Ovary (tissue), 9 donors: ENCODE data around the gene MCFD2. TPM values are rescaled to one million over a fixed set of nuclear protein-coding genes. Genes with fewer than 3 reads are reported as not detected.

Experiments
- DNase-seq, 5 donors: peaks; one replicate each; pipeline ENCODE4 v3.0.0-alpha.2; 2019 to 2020
- H3K27ac ChIP-seq, 2 donors: fragments of 200-600 bp; one replicate each; pipeline versions ENCODE4 v1.5.1 to v1.8.0; 2019 to 2022
- H3K27me3 ChIP-seq: fragments of 200-600 bp; one replicate; pipeline ENCODE4 v1.8.0; 2022
- H3K36me3 ChIP-seq: fragments of 200-600 bp; sonication (generic); one replicate; pipeline ENCODE4 v1.5.1; 2019
- H3K4me1 ChIP-seq: one replicate; pipeline ENCODE4 v1.8.1; 2013; ENCODE audit warnings: mild to moderate bottlenecking, moderate library complexity; ENCODE audit not compliant: insufficient read depth
- H3K4me3 ChIP-seq: fragments of 200-600 bp; sonication (generic); one replicate; pipeline ENCODE4 v1.5.1; 2017
- H3K9me3 ChIP-seq, 2 donors: fragments of 200-600 bp in 1 of 2; sonication (generic) in 1 of 2; one replicate each; pipeline versions ENCODE4 v1.5.1 to v1.8.1; 2013 to 2019; ENCODE audit warnings: mild to moderate bottlenecking in 1 of 2, moderate library complexity in 1 of 2
- EP300 ChIP-seq: sonication (generic); formaldehyde crosslinking; IDR thresholded peaks from one replicate; pipeline ENCODE4 v1.6.1; 2017; ENCODE audit warnings: antibody characterized with exemption
- POLR2A ChIP-seq: fragments of 450-650 bp; IDR thresholded peaks from one replicate; pipeline ENCODE4 v1.6.1; 2017; ENCODE audit warnings: antibody characterized with exemption, mild to moderate bottlenecking, moderate library complexity
- WGBS, 3 donors: extraction: QIAGEN DNeasy Blood & Tissue Kit in 1 of 3; methylation state at CpG; one replicate each; pipeline versions ENCODE4 v1.1.5 to v1.1.7; 2013 to 2017; 5-methylcytosine and 5-hydroxymethylcytosine counted together
- intact Hi-C, 4 donors: fragments of 100-400 bp; cut with DNase I; formaldehyde crosslinking; loops; one replicate each; pipeline versions ENCODE4 v1.11.0 to v1.15.1; 2022 to 2023
- polyA plus RNA-seq, 2 donors: library from polyadenylated mRNA; stranded (reverse); fragments of 200-250 nt in 1 of 2; fragments of 350-450 nt in 1 of 2; fragmentation: Illumina TruSeq in 1 of 2; extraction: RNeasy Lipid Tissue Mini Kit (QIAGEN cat#74804) in 1 of 2; gene quantifications; one replicate each; pipeline ENCODE4 v1.2.3, GENCODE V29; 2013 to 2014
- total RNA-seq, 7 donors: library from RNA; depleted of rRNA in 2 of 7; stranded (reverse); fragments of >200 nt in 2 of 7; fragmentation: NEBNext Ultra II Directional in 3 of 7; extraction: Animal tissue kit (Norgen Biotek cat#: 25700) in 3 of 7; gene quantifications; one replicate each; pipeline versions ENCODE4 v1.1.0 to v1.2.4, GENCODE V29; 2016 to 2023
- TF ChIP-seq, protein P1 (sequence below), 3 donors: fragments of 450-650 bp in 2 of 3; fragments of 200-600 bp in 1 of 3; IDR thresholded peaks; one replicate each; pipeline versions ENCODE4 v1.5.1 to v1.8.0; 2016 to 2022; ENCODE audit warnings: antibody characterized with exemption in 3 of 3, mild to moderate bottlenecking in 1 of 3
- donor health status: DM: no; HTN: no; CAD: no; lungs with moderate emphysema.
- donor health status: DM: no; HTN: no; CAD: no.
- donor health status: Bipolar disorder and iron deficiency.
- donor health status: DM: yes; HTN: yes; CAD: no.
- donor health status: DM: no; HTN: no; CAD: no.
- donor health status: DM: yes; HTN: yes; CAD: no.

Gene MCFD2
- total and polyA plus RNA-seq, 9 donors: 62.8 to 176 (median 134) TPM

- intact Hi-C loops: no loop called here
- no peak overlapping the region for H3K4me3 ChIP-seq
- no peaks in the 10 kb centered on the region for H3K4me1 ChIP-seq
- no peak for DNase-seq
- no peaks in the 10 kb centered on the region for H3K9me3 ChIP-seq
- TF ChIP-seq, protein P1, sequence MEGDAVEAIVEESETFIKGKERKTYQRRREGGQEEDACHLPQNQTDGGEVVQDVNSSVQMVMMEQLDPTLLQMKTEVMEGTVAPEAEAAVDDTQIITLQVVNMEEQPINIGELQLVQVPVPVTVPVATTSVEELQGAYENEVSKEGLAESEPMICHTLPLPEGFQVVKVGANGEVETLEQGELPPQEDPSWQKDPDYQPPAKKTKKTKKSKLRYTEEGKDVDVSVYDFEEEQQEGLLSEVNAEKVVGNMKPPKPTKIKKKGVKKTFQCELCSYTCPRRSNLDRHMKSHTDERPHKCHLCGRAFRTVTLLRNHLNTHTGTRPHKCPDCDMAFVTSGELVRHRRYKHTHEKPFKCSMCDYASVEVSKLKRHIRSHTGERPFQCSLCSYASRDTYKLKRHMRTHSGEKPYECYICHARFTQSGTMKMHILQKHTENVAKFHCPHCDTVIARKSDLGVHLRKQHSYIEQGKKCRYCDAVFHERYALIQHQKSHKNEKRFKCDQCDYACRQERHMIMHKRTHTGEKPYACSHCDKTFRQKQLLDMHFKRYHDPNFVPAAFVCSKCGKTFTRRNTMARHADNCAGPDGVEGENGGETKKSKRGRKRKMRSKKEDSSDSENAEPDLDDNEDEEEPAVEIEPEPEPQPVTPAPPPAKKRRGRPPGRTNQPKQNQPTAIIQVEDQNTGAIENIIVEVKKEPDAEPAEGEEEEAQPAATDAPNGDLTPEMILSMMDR (IDR thresholded peaks at IDR 0.05): no peak
- TF ChIP-seq POLR2A: no peak
- no peak for TF ChIP-seq EP300
- H3K27me3 ChIP-seq: no peaks in the 10 kb centered on the region
- WGBS, 3 donors: 73 to 79% (median 76%) methylated on average over 3 of the region's 3 CpGs
- H3K27ac ChIP-seq: no peak overlapping the region
- no peaks in the 10 kb centered on the region for H3K36me3 ChIP-seq
Observed at GRCh38 chr2:46900381-46900780, 15.2 kb downstream of the MCFD2 start.

GRCh38 chr2:46899053-46899452, 16.6 kb downstream of the MCFD2 start:
- no peaks in the 10 kb centered on the region for H3K27me3 ChIP-seq
- H3K9me3 ChIP-seq: no peaks in the 10 kb centered on the region
- TF ChIP-seq, protein P1 (IDR thresholded peaks at IDR 0.05): no peak
- no peak for TF ChIP-seq POLR2A
- TF ChIP-seq EP300: no peak
- 83 to 92% (median 87%) methylated on average over 17 of the region's 17 CpGs for WGBS, 3 donors
- no peak overlapping the region for H3K4me3 ChIP-seq
- no peak for DNase-seq
- intact Hi-C loops: loop anchor here in 1 of 4 donors (10.0 kb wide), 1 partner anchor 904 kb away; no protein-coding TSS in a partner anchor
- no peaks in the 10 kb centered on the region for H3K36me3 ChIP-seq
- no peaks in the 10 kb centered on the region for H3K4me1 ChIP-seq
- no peak overlapping the region for H3K27ac ChIP-seq

DNA sequence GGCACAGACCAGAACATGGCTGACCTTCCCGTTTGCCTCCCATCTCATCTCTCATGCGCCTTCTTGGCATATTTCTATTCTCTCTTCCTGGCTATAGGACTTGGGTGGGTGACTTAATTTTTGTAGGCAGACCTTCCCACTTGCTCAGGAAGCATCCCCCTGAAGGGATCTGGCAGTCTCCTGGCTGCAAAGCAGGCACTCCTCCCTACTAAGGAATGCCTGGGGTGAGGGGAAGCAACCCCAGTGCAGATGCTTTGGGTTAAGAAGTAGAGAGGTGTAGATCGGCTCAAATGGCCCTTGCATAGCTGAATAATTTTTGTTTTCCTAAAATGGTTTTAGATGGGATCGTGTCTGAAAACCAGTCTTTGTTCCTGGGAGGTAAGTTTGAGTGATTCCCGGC, 17.6 kb downstream of the MCFD2 start:
- Histone ChIP-seq H3K4me1 (no peaks in the 10 kb centered on the region), H3K27me3 (no peaks in the 10 kb centered on the region), H3K4me3 (no peak overlapping the region), H3K9me3 (no peaks in the 10 kb centered on the region), H3K27ac (no peak overlapping the region), H3K36me3 (no peaks in the 10 kb centered on the region)
- intact Hi-C loops: loop anchor here in 1 of 4 donors (10.0 kb wide), 1 partner anchor 903 kb away; no protein-coding TSS in a partner anchor
- TF ChIP-seq POLR2A: no peak
- no peak for TF ChIP-seq EP300
- no peak for DNase-seq
- WGBS, 3 donors: 70 to 72% (median 72%) methylated on average over 5 of the region's 5 CpGs

DNA sequence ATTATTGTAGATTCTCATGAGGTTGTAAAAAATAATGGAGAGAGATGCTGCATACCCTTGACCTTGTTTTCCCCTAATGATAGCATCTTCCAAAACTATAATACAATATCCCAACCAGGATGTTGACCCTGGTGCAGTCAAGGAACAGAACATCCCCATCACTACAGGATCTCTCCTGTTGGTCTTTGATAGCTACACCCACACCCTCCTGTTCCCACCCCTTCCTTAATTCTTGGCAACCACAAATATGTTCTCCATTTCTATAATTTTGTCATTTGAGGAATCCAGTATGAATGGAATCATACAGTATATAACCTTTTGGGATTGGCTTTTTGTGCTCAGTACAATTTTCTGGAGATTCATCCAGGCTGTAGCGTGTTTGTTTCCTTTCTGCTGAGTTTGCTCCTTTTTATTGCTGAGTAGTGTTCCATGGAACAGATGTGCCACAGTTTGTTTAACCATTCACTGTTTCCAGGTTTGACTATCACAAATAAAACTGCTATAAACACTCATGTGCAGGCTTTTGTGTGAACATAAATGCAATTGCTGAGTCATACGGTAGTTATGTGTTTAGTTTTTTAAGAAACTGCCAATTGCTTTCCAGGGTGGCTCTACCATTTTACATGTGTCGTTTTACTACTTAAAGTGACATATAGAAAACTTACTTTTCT, 22.2 kb downstream of the MCFD2 start:
- intact Hi-C loops: loop anchor here in 2 of 4 donors (5.0 to 10.0 kb wide), 2 partner anchors 426 to 899 kb away; no protein-coding TSS in a partner anchor
- no peak for DNase-seq
- Histone ChIP-seq H3K9me3 (no peaks in the 10 kb centered on the region), H3K27ac (no peak overlapping the region), H3K27me3 (no peaks in the 10 kb centered on the region), H3K36me3 (no peaks in the 10 kb centered on the region), H3K4me3 (no peak overlapping the region), H3K4me1 (no peaks in the 10 kb centered on the region)
- TF ChIP-seq EP300: no peak
- TF ChIP-seq, protein P1 (IDR thresholded peaks at IDR 0.05): no peak
- 92 to 95% (median 93%) methylated on average over 3 of the region's 3 CpGs for WGBS, 3 donors

GRCh38 chr2:46891956-46892553, 23.6 kb downstream of the MCFD2 start:
- Histone ChIP-seq H3K36me3 (no peaks in the 10 kb centered on the region), H3K9me3 (no peaks in the 10 kb centered on the region), H3K4me1 (no peaks in the 10 kb centered on the region), H3K4me3 (no peak overlapping the region), H3K27me3 (no peaks in the 10 kb centered on the region), H3K27ac (no peak overlapping the region)
- TF ChIP-seq, protein P1 (IDR thresholded peaks at IDR 0.05): no peak
- no peak for TF ChIP-seq POLR2A
- TF ChIP-seq EP300: no peak
- no peak for DNase-seq
- 89 to 97% (median 92%) methylated on average over 8 of the region's 8 CpGs for WGBS, 3 donors
- intact Hi-C loops: loop anchor here in 2 of 4 donors (5.0 to 10.0 kb wide), 2 partner anchors 425 to 897 kb away; no protein-coding TSS in a partner anchor
